ENCODE data around the gene RGL3. TPM values are rescaled to one million over a fixed set of nuclear protein-coding genes. Genes with fewer than 3 reads are reported as not detected.
"Not testable (repeated sequence)": the region's sequence is repeated elsewhere in the genome, so short reads cannot be mapped to it uniquely, and the experiment has no call there.

The RGL3 gene
- total RNA-seq, 4 donors from 2014 or later, result 5.9 to 22.9 (median 7.3) TPM

DNA sequence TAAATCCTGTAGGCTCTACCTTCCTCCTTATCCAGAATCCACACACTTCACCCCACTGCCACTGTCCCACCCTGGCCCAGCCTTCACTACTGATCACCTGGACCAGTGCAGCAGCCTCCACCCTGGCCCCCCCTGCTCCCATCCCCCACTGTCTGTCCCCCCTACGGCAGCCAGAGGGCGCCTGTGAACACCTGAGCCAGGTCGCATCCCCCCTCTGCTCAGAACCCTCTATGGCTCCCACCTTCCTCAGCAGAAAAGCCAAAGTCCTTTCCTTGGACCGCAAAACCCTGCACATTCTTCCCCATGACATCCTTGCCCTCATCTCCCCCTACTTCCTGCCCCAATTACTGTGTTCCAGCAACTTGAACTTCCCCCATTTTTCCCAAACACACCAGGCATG, 41.1 kb upstream of the RGL3 start:
- DNase-seq (ENCODE audit: low spot score), result no peak
- TF ChIP-seq, protein P1, sequence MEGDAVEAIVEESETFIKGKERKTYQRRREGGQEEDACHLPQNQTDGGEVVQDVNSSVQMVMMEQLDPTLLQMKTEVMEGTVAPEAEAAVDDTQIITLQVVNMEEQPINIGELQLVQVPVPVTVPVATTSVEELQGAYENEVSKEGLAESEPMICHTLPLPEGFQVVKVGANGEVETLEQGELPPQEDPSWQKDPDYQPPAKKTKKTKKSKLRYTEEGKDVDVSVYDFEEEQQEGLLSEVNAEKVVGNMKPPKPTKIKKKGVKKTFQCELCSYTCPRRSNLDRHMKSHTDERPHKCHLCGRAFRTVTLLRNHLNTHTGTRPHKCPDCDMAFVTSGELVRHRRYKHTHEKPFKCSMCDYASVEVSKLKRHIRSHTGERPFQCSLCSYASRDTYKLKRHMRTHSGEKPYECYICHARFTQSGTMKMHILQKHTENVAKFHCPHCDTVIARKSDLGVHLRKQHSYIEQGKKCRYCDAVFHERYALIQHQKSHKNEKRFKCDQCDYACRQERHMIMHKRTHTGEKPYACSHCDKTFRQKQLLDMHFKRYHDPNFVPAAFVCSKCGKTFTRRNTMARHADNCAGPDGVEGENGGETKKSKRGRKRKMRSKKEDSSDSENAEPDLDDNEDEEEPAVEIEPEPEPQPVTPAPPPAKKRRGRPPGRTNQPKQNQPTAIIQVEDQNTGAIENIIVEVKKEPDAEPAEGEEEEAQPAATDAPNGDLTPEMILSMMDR (IDR thresholded peaks at IDR 0.05), result no peak
- ATAC-seq (ENCODE audit: low FRiP score), result no peak

DNA sequence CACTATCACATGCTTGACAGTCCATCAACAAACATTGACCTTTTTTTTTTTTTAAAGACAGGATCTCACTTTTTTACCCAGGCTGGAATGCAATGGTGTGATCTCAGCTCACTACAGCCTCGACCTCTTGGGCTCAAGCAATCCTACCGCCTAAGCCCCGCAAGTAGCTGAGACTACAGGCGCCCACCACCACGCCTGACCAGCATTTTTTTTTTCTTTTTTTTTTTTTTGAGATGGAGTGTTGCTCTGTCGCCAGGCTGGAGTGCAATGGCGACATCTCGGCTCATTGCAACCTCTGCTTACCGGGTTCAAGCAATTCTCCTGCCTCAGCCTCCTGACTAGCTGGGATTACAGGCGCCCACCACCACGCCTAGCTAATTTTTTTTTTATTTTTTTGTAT, 39.8 kb upstream of the RGL3 start:
- ATAC-seq (ENCODE audit: low FRiP score); DNase-seq (ENCODE audit: low spot score): not testable (repeated sequence)

DNA sequence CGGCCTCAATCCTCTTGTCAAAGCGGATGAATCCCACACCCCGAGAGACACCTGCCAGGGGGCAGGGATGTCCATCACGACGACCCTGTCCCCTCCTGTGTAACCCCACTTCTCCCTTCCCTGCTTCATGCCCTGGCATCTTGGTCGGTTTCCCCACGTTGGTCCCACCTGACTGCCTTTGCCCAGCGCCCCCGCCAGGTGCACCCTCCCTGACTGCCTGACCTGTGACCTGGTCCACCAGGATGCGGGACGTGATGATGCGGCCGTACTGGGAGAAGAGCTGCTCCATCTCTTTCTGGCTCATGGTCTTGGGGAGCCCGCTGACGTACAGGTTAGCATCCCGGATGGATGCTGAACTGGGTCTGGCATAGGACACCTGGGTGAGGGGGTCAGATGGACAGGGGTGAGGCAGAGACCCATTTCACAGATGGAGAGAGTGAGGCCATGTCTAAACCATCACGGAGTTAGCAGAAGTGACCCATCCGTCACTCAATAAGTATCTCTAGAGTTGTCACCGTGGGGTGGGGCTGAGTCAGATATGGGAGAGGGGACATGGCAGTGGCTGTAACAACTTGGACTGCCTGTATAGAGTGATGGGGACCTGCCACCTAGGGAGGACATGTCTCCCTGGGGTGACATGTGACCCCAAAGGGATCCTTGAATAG, 39.3 kb upstream of the RGL3 start:
- ATAC-seq (ENCODE audit: low FRiP score) (no peak), DNase-seq (ENCODE audit: low spot score) (no peak)
- TF ChIP-seq, protein P1 (IDR thresholded peaks at IDR 0.05), result no peak

DNA sequence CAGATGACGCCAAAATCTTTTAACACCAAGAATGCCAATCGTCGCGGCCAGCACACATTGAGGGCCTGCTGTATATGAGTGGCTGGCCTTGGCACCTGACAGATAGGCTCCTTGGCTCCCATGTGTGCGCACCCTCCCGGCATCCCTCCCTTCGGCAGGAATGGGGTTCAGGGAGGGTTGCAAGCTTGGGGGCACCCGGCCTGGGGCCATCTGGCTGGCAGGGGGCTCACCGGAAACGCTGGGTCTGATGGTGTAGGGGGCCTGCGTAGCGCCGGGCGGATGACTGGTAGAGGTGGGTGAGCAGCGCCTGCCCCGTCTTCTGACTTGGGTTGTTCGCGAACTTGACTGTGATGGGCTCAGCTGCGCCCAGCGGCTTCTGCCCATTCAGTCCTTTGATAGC, 38.7 kb upstream of the RGL3 start:
- TF ChIP-seq, protein P1 (IDR thresholded peaks at IDR 0.05), result no peak
- no peak for ATAC-seq (ENCODE audit: low FRiP score)
- no peak for DNase-seq (ENCODE audit: low spot score)

DNA sequence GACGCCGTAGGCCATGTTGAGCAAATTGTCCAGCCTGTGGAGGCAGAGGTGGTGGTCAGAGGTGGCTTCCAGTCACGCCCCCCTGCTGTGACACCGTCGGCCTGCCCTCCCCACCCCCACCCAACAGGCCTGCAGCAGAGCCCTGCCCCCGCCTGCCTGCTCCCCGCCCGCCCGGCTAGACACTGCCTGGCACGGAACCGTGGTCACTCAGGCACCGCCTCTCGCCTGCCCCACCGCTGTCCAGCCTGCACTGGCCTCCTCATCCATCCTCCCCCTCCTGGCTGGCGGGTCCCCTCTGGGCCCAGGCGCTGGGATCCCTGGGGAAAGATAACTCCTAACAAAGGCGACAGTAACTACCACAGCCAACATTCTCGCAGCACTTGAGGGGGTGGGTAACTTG, 38.0 kb upstream of the RGL3 start:
- DNase-seq (ENCODE audit: low spot score) (no peak), ATAC-seq (ENCODE audit: low FRiP score) (no peak)
- TF ChIP-seq, protein P1 (IDR thresholded peaks at IDR 0.05), result no peak

DNA sequence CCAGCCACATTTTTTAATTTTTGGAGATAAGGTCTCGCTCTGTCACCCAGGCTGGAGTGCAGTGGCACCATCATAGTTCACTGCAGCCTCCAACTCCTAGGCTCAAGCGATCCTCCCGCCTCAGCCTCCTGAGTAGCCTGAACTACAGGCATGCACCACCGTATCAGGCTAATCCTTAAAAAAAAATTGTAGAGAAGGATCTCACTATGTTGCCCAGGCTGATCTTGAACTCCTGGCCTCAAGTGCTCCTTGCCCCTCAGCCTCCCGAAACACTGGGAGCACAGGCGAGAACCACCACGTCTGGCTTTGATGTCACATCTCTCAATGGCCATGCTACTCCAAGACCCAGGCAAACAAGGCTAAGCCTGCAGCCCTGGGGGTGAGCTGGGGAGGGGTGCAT, 37.5 kb upstream of the RGL3 start:
- TF ChIP-seq, protein P1 (IDR thresholded peaks at IDR 0.05), result no peak

DNA sequence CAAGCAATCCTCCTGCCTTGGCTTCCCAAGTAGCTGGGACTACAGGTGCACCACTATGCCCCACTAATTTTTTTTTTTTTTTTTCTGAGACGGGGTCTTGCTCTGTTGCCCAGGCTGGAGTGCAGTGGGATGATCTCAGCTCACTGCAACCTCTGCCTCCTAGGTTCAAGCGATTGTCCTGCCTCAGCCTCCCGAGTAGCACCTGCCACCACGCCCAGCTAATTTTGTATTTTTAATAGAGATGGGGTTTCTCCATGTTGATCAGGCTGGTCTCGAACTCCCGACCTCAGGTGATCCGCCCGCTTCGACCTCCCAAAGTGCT, 36.1 kb upstream of the RGL3 start:
- not testable (repeated sequence) for ATAC-seq (ENCODE audit: low FRiP score); DNase-seq (ENCODE audit: low spot score)

More for the DNA sequence above, 37.5 kb upstream of the RGL3 start:
- DNase-seq (ENCODE audit: low spot score), result no peak
- no peak for ATAC-seq (ENCODE audit: low FRiP score)

DNA sequence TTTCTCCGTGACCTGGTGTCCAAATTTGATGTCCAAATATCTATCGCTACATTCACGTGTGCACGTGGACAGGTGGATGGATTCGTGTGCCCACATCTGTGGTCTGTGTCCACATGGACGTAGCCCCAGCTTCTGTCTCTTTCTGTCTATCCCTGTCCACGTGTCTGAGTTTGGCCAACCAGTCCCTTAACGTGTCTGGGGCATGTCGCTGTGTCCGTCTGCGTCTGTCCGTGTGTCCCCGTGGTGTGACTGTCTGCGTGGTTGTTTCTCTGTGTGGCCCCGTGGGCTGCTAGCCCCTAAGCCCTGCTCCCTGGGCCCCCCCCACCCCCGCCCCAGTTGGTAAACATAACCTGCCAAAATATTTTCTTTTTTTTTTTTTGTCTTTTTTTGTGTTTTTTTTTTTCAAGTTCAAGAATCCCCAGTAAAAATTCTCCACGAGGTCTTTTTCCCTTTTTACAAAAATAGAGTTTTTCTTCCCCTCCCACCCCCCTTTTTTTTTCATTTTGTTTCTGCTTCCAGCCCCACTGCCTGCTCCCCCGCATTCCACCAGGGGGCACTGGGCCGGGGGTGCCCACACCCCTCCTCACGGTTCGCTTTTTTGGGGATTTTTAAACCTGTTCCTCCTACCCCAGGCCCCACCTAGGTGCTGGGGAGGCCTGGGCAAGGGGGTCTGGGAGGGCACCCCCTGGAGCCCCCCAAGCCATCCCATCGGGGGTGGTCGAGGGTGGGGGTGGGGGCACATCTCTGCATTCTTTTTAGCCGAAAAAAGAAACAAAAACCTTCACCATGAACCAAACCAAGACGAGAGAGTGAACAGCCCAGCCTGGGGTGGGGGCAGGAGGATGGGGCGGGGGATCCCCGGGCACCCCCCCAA, 34.6 kb upstream of the RGL3 start:
- TF ChIP-seq, protein P1 (IDR thresholded peaks at IDR 0.05), result no peak
- DNase-seq (ENCODE audit: low spot score), result no peak
- no peak for ATAC-seq (ENCODE audit: low FRiP score)
